Tibial artery (tissue), 4 donors: ENCODE measurements around the gene SLC34A1.

ENCODE experiments used
- DNase-seq, 2 donors: peaks; one replicate each; pipeline ENCODE4 v3.0.0-alpha.2; 2019
- H3K27ac ChIP-seq, 2 donors: fragments of 200-600 bp; sonication (generic) in 1 of 2; 1 replicate in 1 of 2; 2 replicates in 1 of 2; pipeline ENCODE4 v1.5.1; 2018 to 2019; ENCODE audit warnings: mild to moderate bottlenecking in 1 of 2
- H3K27me3 ChIP-seq, 2 donors: fragments of 200-600 bp; sonication (generic) in 1 of 2; one replicate each; pipeline versions ENCODE4 v1.5.1 to v1.6.0; 2016 to 2019
- H3K36me3 ChIP-seq, 3 donors: fragments of 200-600 bp; sonication (generic) in 2 of 3; one replicate each; pipeline ENCODE4 v1.5.1; 2016 to 2019; ENCODE audit warnings: mild to moderate bottlenecking in 2 of 3
- H3K4me1 ChIP-seq, 4 donors: fragments of 200-600 bp; sonication (generic) in 2 of 4; 1 replicate in 3 of 4; 2 replicates in 1 of 4; pipeline ENCODE4 v1.5.1; 2016 to 2019
- H3K4me3 ChIP-seq, 2 donors: fragments of 200-600 bp; sonication (generic) in 1 of 2; 1 replicate in 1 of 2; 2 replicates in 1 of 2; pipeline ENCODE4 v1.5.1; 2018 to 2019; ENCODE audit warnings: mild to moderate bottlenecking in 2 of 2
- H3K9me3 ChIP-seq, 3 donors: fragments of 200-600 bp; sonication (generic) in 1 of 3; one replicate each; pipeline ENCODE4 v1.5.1; 2016 to 2019
- CTCF ChIP-seq, 2 experiments: fragments of 200-600 bp in 1 of 2; fragments of 450-650 bp in 1 of 2; IDR thresholded peaks; one replicate each; pipeline ENCODE4 v1.5.1; 2017 to 2019; ENCODE audit warnings: antibody characterized with exemption in 2 of 2, mild to moderate bottlenecking in 1 of 2, moderate library complexity in 1 of 2
- intact Hi-C: fragments of 100-400 bp; cut with DNase I; formaldehyde crosslinking; loops from one replicate; pipeline ENCODE4 v1.15.0; 2023; ENCODE audit warnings: low total_unique reads

The SLC34A1 gene

GRCh38 chr5:177384134-177384533 is at the start of gene SLC34A1:
TSS of gene SLC34A1 (plus strand) at chr5:177384434. CDS start at chr5:177385742, 1,308 bp downstream.
- TF ChIP-seq CTCF (IDR thresholded peaks at IDR 0.05) = no peak
- H3K27me3 ChIP-seq = peaks cover 0 to 71% of the 10 kb centered on the region in 2 donors
- intact Hi-C loops = no loop called here
- no peak within 1 kb of the TSS for H3K27ac ChIP-seq
- no peak within 1 kb of the TSS for H3K4me3 ChIP-seq
- no peaks in the 10 kb centered on the region for H3K9me3 ChIP-seq
- no peak for DNase-seq
- no peaks in the 10 kb centered on the region for H3K36me3 ChIP-seq
- H3K4me1 ChIP-seq = peaks cover 0 to 1% (median 0%) of the 10 kb centered on the region in 4 donors

- TF ChIP-seq CTCF (IDR thresholded peaks at IDR 0.05) = no peak
- Histone ChIP-seq H3K27ac (no peak overlapping the region), H3K4me3 (no peak overlapping the region), H3K36me3 (peaks cover 59 to 98% (median 83%) of the 10 kb centered on the region in 3 donors), H3K9me3 (no peaks in the 10 kb centered on the region), H3K4me1 (peaks cover 0 to 10% (median 0%) of the 10 kb centered on the region in 4 donors), H3K27me3 (no peaks in the 10 kb centered on the region)
- no peak for DNase-seq
- intact Hi-C loops = loop anchor here (1.0 kb wide), 1 partner anchor 12 kb away; no protein-coding TSS in a partner anchor
Measured at GRCh38 chr5:177334781-177335700, 49.2 kb upstream of the SLC34A1 start.

GRCh38 chr5:177335701-177336065 is 48.6 kb upstream of the SLC34A1 start:
- Histone ChIP-seq H3K9me3 (no peaks in the 10 kb centered on the region), H3K4me1 (peaks cover 0 to 10% (median 0%) of the 10 kb centered on the region in 4 donors), H3K27ac (no peak overlapping the region), H3K4me3 (no peak overlapping the region), H3K27me3 (no peaks in the 10 kb centered on the region), H3K36me3 (peaks cover 59 to 96% (median 78%) of the 10 kb centered on the region in 3 donors)
- TF ChIP-seq CTCF (IDR thresholded peaks at IDR 0.05) = no peak
- intact Hi-C loops = no loop called here
- DNase-seq = no peak

- TF ChIP-seq CTCF (IDR thresholded peaks at IDR 0.05) = no peak
- peaks cover 0 to 10% (median 0%) of the 10 kb centered on the region in 4 donors for H3K4me1 ChIP-seq
- no peaks in the 10 kb centered on the region for H3K9me3 ChIP-seq
- H3K27ac ChIP-seq = no peak overlapping the region
- peaks cover 59 to 93% (median 75%) of the 10 kb centered on the region in 3 donors for H3K36me3 ChIP-seq
- no peaks in the 10 kb centered on the region for H3K27me3 ChIP-seq
- intact Hi-C loops = no loop called here
- no peak overlapping the region for H3K4me3 ChIP-seq
- no peak for DNase-seq
Measured at GRCh38 chr5:177336112-177336511, 48.1 kb upstream of the SLC34A1 start.

GRCh38 chr5:177336603-177337494 is 47.4 kb upstream of the SLC34A1 start:
- Histone ChIP-seq H3K4me1 (peaks cover 0 to 10% (median 0%) of the 10 kb centered on the region in 4 donors), H3K36me3 (peaks cover 55 to 93% (median 75%) of the 10 kb centered on the region in 3 donors), H3K9me3 (no peaks in the 10 kb centered on the region), H3K27me3 (no peaks in the 10 kb centered on the region), H3K27ac (no peak overlapping the region), H3K4me3 (no peak overlapping the region)
- intact Hi-C loops = no loop called here
- TF ChIP-seq CTCF (IDR thresholded peaks at IDR 0.05) = no peak
- DNase-seq = no peak
